Measurements from ENCODE around the gene RALA.

Gene RALA

GRCh38 chr7:39613577-39613976, 9.8 kb upstream of the RALA start:
- no peak for DNase-seq (ENCODE audit: low read depth, low spot score)

- DNase-seq (ENCODE audit: low read depth, low spot score): no peak
Observed at GRCh38 chr7:39614299-39614698, 9.1 kb upstream of the RALA start.

- no peak for DNase-seq (ENCODE audit: low read depth, low spot score)
Observed at GRCh38 chr7:39615350-39615975, 7.9 kb upstream of the RALA start.

GRCh38 chr7:39616138-39616537, 7.2 kb upstream of the RALA start:
- no peak for DNase-seq (ENCODE audit: low read depth, low spot score)

GRCh38 chr7:39617005-39617404, 6.4 kb upstream of the RALA start:
- DNase-seq (ENCODE audit: low read depth, low spot score): no peak

GRCh38 chr7:39618868-39619267, 4.5 kb upstream of the RALA start:
- no peak for DNase-seq (ENCODE audit: low read depth, low spot score)

GRCh38 chr7:39620486-39620885, 2.9 kb upstream of the RALA start:
- DNase-seq (ENCODE audit: low read depth, low spot score): no peak

GRCh38 chr7:39621261-39621660, 2.1 kb upstream of the RALA start:
- DNase-seq (ENCODE audit: low read depth, low spot score): no peak

- DNase-seq (ENCODE audit: low read depth, low spot score): no peak
Observed at GRCh38 chr7:39621784-39622411, 1.5 kb upstream of the RALA start.

- no peak for DNase-seq (ENCODE audit: low read depth, low spot score)
Observed at GRCh38 chr7:39622609-39623008, 763 bp upstream of the RALA start.

GRCh38 chr7:39623732-39624441, 515 bp downstream of the RALA start:
- no peak for DNase-seq (ENCODE audit: low read depth, low spot score)

- no peak for DNase-seq (ENCODE audit: low read depth, low spot score)
Observed at GRCh38 chr7:39624442-39624807, 1.1 kb downstream of the RALA start.

- DNase-seq (ENCODE audit: low read depth, low spot score): no peak
Observed at GRCh38 chr7:39624935-39625694, 1.7 kb downstream of the RALA start.

GRCh38 chr7:39631736-39632308, 8.4 kb downstream of the RALA start:
- no peak for DNase-seq (ENCODE audit: low read depth, low spot score)

GRCh38 chr7:39633563-39634477, 10.4 kb downstream of the RALA start:
- no peak for DNase-seq (ENCODE audit: low read depth, low spot score)

GRCh38 chr7:39634478-39634805, 11.1 kb downstream of the RALA start:
- DNase-seq (ENCODE audit: low read depth, low spot score): no peak

GRCh38 chr7:39637400-39637799, 14.0 kb downstream of the RALA start:
- no peak for DNase-seq (ENCODE audit: low read depth, low spot score)

GRCh38 chr7:39637963-39638485, 14.7 kb downstream of the RALA start:
- DNase-seq (ENCODE audit: low read depth, low spot score): no peak

- no peak for DNase-seq (ENCODE audit: low read depth, low spot score)
Observed at GRCh38 chr7:39642896-39643295, 19.5 kb downstream of the RALA start.

GRCh38 chr7:39644170-39644569, 20.8 kb downstream of the RALA start:
- DNase-seq (ENCODE audit: low read depth, low spot score): no peak

Measured in iPS DF 19.7 (cell line).